ENCODE results near the gene ABHD17A. TPM values are rescaled to one million over a fixed set of nuclear protein-coding genes. Genes with fewer than 3 reads are reported as not detected.
A peak's percentile ranks its signal among the peaks of the same experiment; 100 is the strongest.

Gene ABHD17A
- total and polyA plus RNA-seq, 9 of the 15 experiments (the other 6 are each of a cell fraction or from before 2014, with no cell fraction given) = 0.04 to 135 (median 21.8) TPM; not detected in 1

GRCh38 chr19:1836458-1837221, 48.7 kb downstream of the ABHD17A start (continued):
- TF ChIP-seq RERE (CRISPR knock-in tag; IDR thresholded peaks at IDR 0.05; ENCODE audit: borderline replicate concordance) = no peak
- TF ChIP-seq CBX1 (IDR thresholded peaks at IDR 0.05; ENCODE audit: low read depth) = peak; percentile 87; the same call in 1 of the 2 replicates
- no peak for TF ChIP-seq ZNF217 (CRISPR knock-in tag; IDR thresholded peaks at IDR 0.05)
- TF ChIP-seq ZNF586 (CRISPR knock-in tag; conservative IDR thresholded peaks at IDR 0.05) = no peak
- TF ChIP-seq TRIM25 (IDR thresholded peaks at IDR 0.05; ENCODE audit: borderline replicate concordance) = no peak
- no peak for TF ChIP-seq CLOCK (CRISPR knock-in tag; IDR thresholded peaks at IDR 0.05; ENCODE audit: borderline replicate concordance)
- no peak for TF ChIP-seq ZNF134 (CRISPR knock-in tag; conservative IDR thresholded peaks at IDR 0.05)
- TF ChIP-seq RBM39 (optimal IDR thresholded peaks at IDR 0.05; ENCODE audit: low read depth, low read length) = no peak
- no peak for TF ChIP-seq NFE2L1 (tag; IDR thresholded peaks at IDR 0.05; ENCODE audit: borderline replicate concordance, low read depth)
- TF ChIP-seq ZNF165 (CRISPR knock-in tag; IDR thresholded peaks at IDR 0.05; ENCODE audit: borderline replicate concordance) = no peak
- TF ChIP-seq RFX1 (IDR thresholded peaks at IDR 0.05) = no peak
- TF ChIP-seq HOMEZ (CRISPR knock-in tag; IDR thresholded peaks at IDR 0.05) = no peak
- no peak for TF ChIP-seq SNIP1 (IDR thresholded peaks at IDR 0.05; ENCODE audit: low read depth)
- TF ChIP-seq ZNF76 (CRISPR knock-in tag; IDR thresholded peaks at IDR 0.05; ENCODE audit: borderline replicate concordance) = no peak
- peak; percentile 83 for TF ChIP-seq SOX6 (IDR thresholded peaks at IDR 0.05)
- no peak for TF ChIP-seq XRCC4 (IDR thresholded peaks at IDR 0.05; ENCODE audit: extremely low read depth, insufficient read depth, insufficient read length)
- TF ChIP-seq HLTF (IDR thresholded peaks at IDR 0.05) = no peak

Data from K562 (cell line).